H1 (cell line): ENCODE data around the gene NAPA.

Source experiments
- POLR2AphosphoS5 ChIP-seq: IDR thresholded peaks from 2 replicates; pipeline ENCODE4 v1.6.1; 2011; ENCODE audit warnings: low read depth, low read length
- RXRA ChIP-seq: IDR thresholded peaks from 2 replicates; pipeline ENCODE4 v1.6.1; 2011; ENCODE audit warnings: low read depth, mild to moderate bottlenecking, low read length, moderate library complexity; ENCODE audit not compliant: insufficient read depth
- TCF12 ChIP-seq: IDR thresholded peaks from 2 replicates; pipeline ENCODE4 v1.6.1; 2011; ENCODE audit warnings: low read depth, mild to moderate bottlenecking, low read length
- TF ChIP-seq, protein P1 (sequence below), 3 experiments: IDR thresholded peaks; 1 replicate in 2 of 3; 2 replicates in 1 of 3; pipeline versions ENCODE4 v1.5.1 to v1.6.1; 2011; ENCODE audit warnings: low read length in 3 of 3, mild to moderate bottlenecking in 3 of 3, inconsistent platforms in 2 of 3, low read depth in 1 of 3, moderate library complexity in 1 of 3; ENCODE audit not compliant: insufficient read depth in 1 of 3; ENCODE audit errors: control extremely low read depth in 1 of 3

DNA sequence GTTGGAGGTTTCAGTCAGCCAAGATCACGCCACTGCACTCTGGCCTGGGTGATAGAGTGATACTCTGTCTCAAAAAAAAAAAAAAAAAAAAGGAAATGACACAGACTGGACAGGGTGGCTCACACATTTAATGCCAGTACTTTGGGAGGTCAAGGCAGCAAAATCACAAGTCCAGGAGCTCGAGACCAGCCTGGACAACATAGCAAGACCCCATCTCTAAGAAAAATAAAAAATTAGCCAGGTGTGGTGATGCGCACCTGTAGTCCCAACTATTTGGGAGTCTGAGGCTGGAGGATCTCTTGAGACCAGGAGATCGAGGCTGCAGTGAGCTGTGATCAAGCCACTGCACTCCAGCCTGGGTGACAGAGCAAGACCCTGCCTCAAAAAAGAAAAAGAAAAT, 22.6 kb upstream of the NAPA start:
- TF ChIP-seq RXRA: no peak
- TF ChIP-seq TCF12: no peak
- TF ChIP-seq, protein P1, sequence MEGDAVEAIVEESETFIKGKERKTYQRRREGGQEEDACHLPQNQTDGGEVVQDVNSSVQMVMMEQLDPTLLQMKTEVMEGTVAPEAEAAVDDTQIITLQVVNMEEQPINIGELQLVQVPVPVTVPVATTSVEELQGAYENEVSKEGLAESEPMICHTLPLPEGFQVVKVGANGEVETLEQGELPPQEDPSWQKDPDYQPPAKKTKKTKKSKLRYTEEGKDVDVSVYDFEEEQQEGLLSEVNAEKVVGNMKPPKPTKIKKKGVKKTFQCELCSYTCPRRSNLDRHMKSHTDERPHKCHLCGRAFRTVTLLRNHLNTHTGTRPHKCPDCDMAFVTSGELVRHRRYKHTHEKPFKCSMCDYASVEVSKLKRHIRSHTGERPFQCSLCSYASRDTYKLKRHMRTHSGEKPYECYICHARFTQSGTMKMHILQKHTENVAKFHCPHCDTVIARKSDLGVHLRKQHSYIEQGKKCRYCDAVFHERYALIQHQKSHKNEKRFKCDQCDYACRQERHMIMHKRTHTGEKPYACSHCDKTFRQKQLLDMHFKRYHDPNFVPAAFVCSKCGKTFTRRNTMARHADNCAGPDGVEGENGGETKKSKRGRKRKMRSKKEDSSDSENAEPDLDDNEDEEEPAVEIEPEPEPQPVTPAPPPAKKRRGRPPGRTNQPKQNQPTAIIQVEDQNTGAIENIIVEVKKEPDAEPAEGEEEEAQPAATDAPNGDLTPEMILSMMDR (IDR thresholded peaks at IDR 0.05; ENCODE audit: control extremely low read depth in 1 of 3, insufficient read depth in 1 of 3, low read depth in 1 of 3, low read length in 3 of 3): no peak
- TF ChIP-seq POLR2AphosphoS5: no peak
